ENCODE data around the gene PDXDC1.
"Not testable (repeated sequence)": the region's sequence is repeated elsewhere in the genome, so short reads cannot be mapped to it uniquely, and the experiment has no call there.

PDXDC1 gene

DNA sequence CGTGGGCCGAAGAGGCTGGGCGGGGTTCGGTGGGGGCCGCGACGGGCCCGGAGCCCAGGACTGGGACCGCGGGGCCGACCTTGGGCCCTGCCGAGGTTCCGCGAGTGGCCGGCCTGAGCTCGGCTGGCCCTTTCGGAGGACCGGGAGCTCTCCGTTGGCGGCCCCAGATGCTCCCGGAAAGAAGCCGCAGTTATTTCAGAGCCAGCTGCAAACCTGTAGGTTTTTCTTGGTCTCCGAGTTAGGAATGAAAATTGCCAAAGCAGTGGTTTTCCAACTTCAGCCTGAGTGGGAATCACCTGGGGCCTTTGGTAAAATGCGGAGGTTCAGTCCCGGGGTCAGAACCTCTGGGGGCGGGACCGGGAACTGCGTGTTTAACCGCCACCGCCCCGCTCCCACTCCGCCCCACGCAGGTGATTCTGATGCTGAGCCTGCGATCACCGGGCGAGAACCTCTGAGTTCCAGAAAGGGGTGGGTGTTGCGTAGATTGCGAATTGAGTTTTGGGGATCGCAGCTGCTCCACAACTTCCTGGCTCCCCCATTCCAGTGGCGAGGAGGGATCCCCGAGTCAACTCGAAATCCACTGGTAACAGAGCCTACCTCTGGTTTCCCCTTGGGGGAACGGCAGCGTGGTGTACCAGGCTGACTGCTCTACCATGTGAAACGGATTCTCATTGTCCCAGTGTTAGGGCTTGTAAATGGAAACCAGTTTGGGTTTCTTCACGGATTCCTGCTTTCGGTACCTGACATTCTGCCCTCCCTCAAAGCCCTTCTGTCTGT lies 780 bp downstream of the PDXDC1 start:
- not testable (repeated sequence) for H3K27me3 ChIP-seq
- peaks cover 35 to 56% (median 47%) of the 10 kb centered on the region in 11 experiments for H4K20me1 ChIP-seq
- H3K27ac ChIP-seq = peak overlapping the region; percentile 70 to 91 (median 89)

DNA sequence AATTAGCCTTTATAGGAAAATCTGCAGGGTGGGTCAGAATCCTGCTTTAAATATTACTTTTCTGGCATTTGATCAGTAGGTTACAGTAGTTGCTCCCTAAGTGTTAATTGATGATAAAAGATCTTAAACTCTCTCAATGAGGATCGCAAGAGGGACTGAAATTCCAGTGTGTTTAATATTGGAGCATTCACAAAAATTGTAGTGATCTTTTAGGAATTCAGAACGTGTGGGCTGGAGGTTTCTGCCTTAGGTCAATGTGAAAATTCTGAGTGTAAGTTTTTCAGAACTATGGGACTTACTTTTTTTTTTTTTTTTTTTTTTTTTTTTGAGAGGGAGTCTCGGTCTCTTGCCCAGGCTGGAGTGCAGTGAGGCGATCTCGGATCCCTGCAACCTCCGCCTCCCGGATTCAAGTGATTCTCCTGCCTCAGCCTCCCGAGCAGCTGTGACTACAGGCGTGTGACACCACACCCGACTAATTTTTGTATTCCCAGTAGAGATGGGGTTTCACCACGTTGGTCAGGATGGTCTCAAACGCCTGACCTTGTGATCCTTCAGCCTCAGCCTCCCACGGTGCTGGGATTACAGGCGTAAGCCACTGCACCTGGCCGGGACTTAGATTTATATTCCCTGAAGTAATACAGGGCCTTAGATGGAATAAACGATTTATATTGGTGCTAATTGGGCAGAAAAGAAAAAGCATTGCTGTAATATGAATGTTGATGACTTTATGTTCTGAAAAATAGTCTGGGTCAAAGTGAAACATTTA lies 2.3 kb downstream of the PDXDC1 start:
- Histone ChIP-seq H3K4me2 (peak overlapping the region; percentile 86 to 100 (median 92)), H3K9ac (peak overlapping the region in 4 of 11 experiments; percentile 6 to 92 (median 61); a peak in 5 of 22 replicates), H3K4me1 (peaks cover 22 to 51% (median 34%) of the 10 kb centered on the region in 10 experiments), H4K20me1 (peaks cover 47 to 71% (median 62%) of the 10 kb centered on the region in 11 experiments), H3K4me3 (peak overlapping the region in 4 of 10 experiments; percentile 9 to 84 (median 50); a peak in 6 of 20 replicates), H3K36me3 (peaks cover 0 to 23% (median 0%) of the 10 kb centered on the region in 11 experiments; a peak in 10 of 22 replicates)
- not testable (repeated sequence) for H3K27me3 ChIP-seq; H3K27ac ChIP-seq; H3K9me3 ChIP-seq (replicated peaks in 1 of 11)

More for the DNA sequence above, 780 bp downstream of the PDXDC1 start:
- H3K4me1 ChIP-seq = peaks cover 22 to 44% (median 34%) of the 10 kb centered on the region in 10 experiments
- peak overlapping the region; percentile 80 to 94 (median 90) for H3K9ac ChIP-seq
- peak overlapping the region; percentile 86 to 100 (median 92) for H3K4me2 ChIP-seq
- peak overlapping the region; percentile 70 to 86 (median 76) for H3K4me3 ChIP-seq
- H3K36me3 ChIP-seq = peaks cover 0 to 13% (median 0%) of the 10 kb centered on the region in 11 experiments; a peak in 7 of 22 replicates
- H3K9me3 ChIP-seq (replicated peaks in 1 of 11) = not testable (repeated sequence)

DNA sequence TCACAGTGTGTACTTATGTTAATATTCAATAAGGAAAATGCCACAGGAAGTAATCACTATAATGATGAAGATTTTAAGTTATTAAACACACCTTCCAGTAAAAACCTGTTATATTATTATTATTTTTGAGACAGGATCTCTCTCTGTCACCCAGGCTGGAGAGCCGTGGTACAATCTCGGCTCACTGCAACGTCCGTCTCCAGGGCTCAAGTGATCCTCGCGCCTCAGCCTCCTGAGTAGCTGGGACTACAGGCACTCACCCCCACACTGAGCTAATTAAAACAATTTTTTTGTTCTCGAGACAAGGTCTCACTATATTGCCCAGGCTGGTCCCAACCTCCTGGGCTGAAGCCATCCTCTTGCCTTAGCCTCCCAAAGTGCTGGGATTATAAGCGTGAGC lies 3.5 kb downstream of the PDXDC1 start:
- H3K4me2 ChIP-seq = peak overlapping the region in 8 of 11 experiments; percentile 5 to 45 (median 25); a peak in 11 of 22 replicates

DNA sequence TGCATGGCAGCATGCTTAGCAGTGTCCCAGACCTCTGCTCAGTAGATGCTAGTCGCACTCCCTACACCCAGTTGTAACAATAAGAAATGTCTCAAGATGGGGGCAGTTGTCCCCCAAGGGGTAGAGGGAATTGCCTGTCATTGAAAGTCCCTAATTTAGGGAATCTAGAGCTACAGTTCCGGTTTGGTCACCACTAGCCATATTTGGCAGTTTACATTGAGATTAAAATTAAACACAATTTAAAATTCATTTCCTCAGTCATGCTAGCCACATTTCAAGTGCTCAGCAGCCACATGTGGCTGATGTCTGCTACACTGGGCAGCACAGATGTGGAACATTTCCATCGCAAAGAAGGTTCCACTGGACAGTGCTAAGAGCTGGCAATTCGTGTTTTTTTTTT lies 4.1 kb downstream of the PDXDC1 start:
- Histone ChIP-seq H3K4me1 (peaks cover 22 to 53% (median 33%) of the 10 kb centered on the region in 10 experiments), H3K9ac (peak overlapping the region in 2 of 11 experiments; percentile 2 to 15; a peak in 2 of 22 replicates), H4K20me1 (peaks cover 58 to 88% (median 78%) of the 10 kb centered on the region in 11 experiments), H3K4me2 (peak overlapping the region in 9 of 11 experiments; percentile 3 to 45 (median 13); a peak in 13 of 22 replicates), H3K36me3 (peaks cover 0 to 25% (median 0%) of the 10 kb centered on the region in 11 experiments; a peak in 10 of 22 replicates)
- H3K27ac ChIP-seq; H3K9me3 ChIP-seq (replicated peaks in 1 of 11); H3K4me3 ChIP-seq; H3K27me3 ChIP-seq: not testable (repeated sequence)

More for the DNA sequence above, 3.5 kb downstream of the PDXDC1 start:
- not testable (repeated sequence) for H3K9ac ChIP-seq; H3K9me3 ChIP-seq (replicated peaks in 1 of 11); H3K4me3 ChIP-seq; H3K27ac ChIP-seq; H3K27me3 ChIP-seq
- peaks cover 56 to 83% (median 73%) of the 10 kb centered on the region in 11 experiments for H4K20me1 ChIP-seq
- peaks cover 0 to 25% (median 0%) of the 10 kb centered on the region in 11 experiments; a peak in 10 of 22 replicates for H3K36me3 ChIP-seq
- peaks cover 22 to 54% (median 34%) of the 10 kb centered on the region in 10 experiments for H3K4me1 ChIP-seq

DNA sequence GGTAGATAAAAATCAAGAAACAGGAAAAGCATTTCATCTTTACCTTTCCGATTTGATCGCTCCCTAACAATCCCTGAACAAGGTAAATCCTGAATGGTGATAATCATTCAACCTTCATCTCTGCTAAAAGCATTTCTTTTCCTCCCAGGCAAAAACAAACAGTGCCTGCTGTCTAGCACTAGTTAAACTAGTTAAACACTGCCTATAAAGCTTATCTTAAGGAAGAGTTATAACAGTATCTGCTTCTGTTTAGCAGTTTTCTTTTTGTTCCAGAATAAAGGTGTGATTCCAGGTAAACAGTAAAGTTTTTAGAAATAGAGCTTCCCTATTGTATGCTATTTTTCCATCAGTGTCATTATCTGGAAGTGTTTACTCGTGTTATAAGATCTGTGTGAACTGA lies 6.4 kb downstream of the PDXDC1 start:
- H4K20me1 ChIP-seq = peaks cover 66 to 95% (median 88%) of the 10 kb centered on the region in 11 experiments
- not testable (repeated sequence) for H3K27me3 ChIP-seq; H3K4me2 ChIP-seq; H3K9me3 ChIP-seq (replicated peaks in 1 of 11); H3K4me3 ChIP-seq; H3K27ac ChIP-seq
- peak overlapping the region in 1 of 11 experiments; percentile 2; a peak in 1 of 22 replicates for H3K9ac ChIP-seq
- peaks cover 11 to 43% (median 18%) of the 10 kb centered on the region in 11 experiments for H3K36me3 ChIP-seq
- H3K4me1 ChIP-seq = peaks cover 19 to 48% (median 25%) of the 10 kb centered on the region in 10 experiments

GRCh38 chr16:14982521-14982920 lies 7.7 kb downstream of the PDXDC1 start:
- not testable (repeated sequence) for H3K27ac ChIP-seq; H3K4me3 ChIP-seq; H3K9me3 ChIP-seq (replicated peaks in 1 of 11); H3K27me3 ChIP-seq; H3K9ac ChIP-seq
- H3K4me1 ChIP-seq = peaks cover 7 to 44% (median 13%) of the 10 kb centered on the region in 10 experiments; a peak in 19 of 20 replicates
- H4K20me1 ChIP-seq = peaks cover 68 to 95% (median 87%) of the 10 kb centered on the region in 11 experiments
- H3K4me2 ChIP-seq = peak overlapping the region in 3 of 11 experiments; percentile 0 to 33 (median 1); a peak in 1 of 22 replicates
- H3K36me3 ChIP-seq = peaks cover 16 to 54% (median 25%) of the 10 kb centered on the region in 11 experiments

DNA sequence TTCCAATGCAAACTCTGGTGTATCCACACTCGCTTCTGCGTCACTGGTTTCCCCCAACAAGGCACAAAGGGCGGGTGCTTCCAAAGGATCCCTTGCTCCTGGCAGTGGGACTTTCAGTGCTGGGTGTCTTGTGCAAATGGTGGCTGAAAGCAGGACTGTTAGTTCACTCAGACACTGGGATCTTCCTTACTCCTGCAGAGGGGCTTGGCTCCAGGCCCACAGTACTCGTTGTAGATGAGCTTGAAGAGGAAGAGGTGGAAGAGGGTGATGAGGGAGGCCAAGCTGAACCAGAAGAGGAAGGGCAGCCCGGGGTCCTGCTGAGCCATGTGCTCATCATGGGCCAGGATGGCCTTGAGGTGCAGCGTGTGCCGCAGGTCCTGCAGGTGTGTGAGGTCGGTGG lies 13.3 kb downstream of the PDXDC1 start:
- Histone ChIP-seq H3K4me1 (peaks cover 12 to 43% (median 26%) of the 10 kb centered on the region in 10 experiments), H3K9me3 (replicated peaks in 1 of 11) (peaks cover 6 to 17% (median 10%) of the 10 kb centered on the region in 11 experiments), H3K4me2 (peak overlapping the region in 10 of 11 experiments; percentile 54 to 80 (median 65); a peak in 18 of 22 replicates), H4K20me1 (peaks cover 50 to 94% (median 85%) of the 10 kb centered on the region in 11 experiments), H3K36me3 (peaks cover 34 to 82% (median 64%) of the 10 kb centered on the region in 11 experiments), H3K27ac (0 out of 22 replicates have a peak overlapping the region, but pooled peaks of 1 of the 11 experiments have one; percentile 39)
- not testable (repeated sequence) for H3K27me3 ChIP-seq, H3K4me3 ChIP-seq, H3K9ac ChIP-seq

- peak overlapping the region in 2 of 11 experiments; percentile 8 to 39; a peak in 3 of 22 replicates for H3K27ac ChIP-seq
- H3K4me3 ChIP-seq = peak overlapping the region in 3 of 10 experiments; percentile 3 to 51 (median 46); a peak in 2 of 20 replicates
- peak overlapping the region; percentile 54 to 80 (median 65) for H3K4me2 ChIP-seq
- 0 out of 22 replicates have a peak overlapping the region, but pooled peaks of 2 of the 11 experiments have one; percentile 4 to 14 for H3K9ac ChIP-seq
- peaks cover 47 to 91% (median 79%) of the 10 kb centered on the region in 11 experiments for H4K20me1 ChIP-seq
- peaks cover 12 to 23% (median 16%) of the 10 kb centered on the region in 11 experiments for H3K9me3 ChIP-seq (replicated peaks in 1 of 11)
- H3K36me3 ChIP-seq = peaks cover 34 to 82% (median 68%) of the 10 kb centered on the region in 11 experiments
- H3K27me3 ChIP-seq = not testable (repeated sequence)
- peaks cover 12 to 43% (median 26%) of the 10 kb centered on the region in 10 experiments for H3K4me1 ChIP-seq
Measured at GRCh38 chr16:14988661-14989191, 13.9 kb downstream of the PDXDC1 start.

GRCh38 chr16:14989291-14990281 lies 14.8 kb downstream of the PDXDC1 start:
- H3K27me3 ChIP-seq = not testable (repeated sequence)
- Histone ChIP-seq H3K4me1 (peaks cover 12 to 43% (median 26%) of the 10 kb centered on the region in 10 experiments), H3K9ac (peak overlapping the region; percentile 16 to 72 (median 44); a peak in 18 of 22 replicates), H4K20me1 (peaks cover 45 to 92% (median 77%) of the 10 kb centered on the region in 11 experiments), H3K4me2 (peak overlapping the region; percentile 54 to 80 (median 65)), H3K4me3 (peak overlapping the region; percentile 33 to 64 (median 48); a peak in 18 of 20 replicates), H3K36me3 (peaks cover 33 to 85% (median 67%) of the 10 kb centered on the region in 11 experiments), H3K27ac (peak overlapping the region in 6 of 11 experiments; percentile 26 to 67 (median 38); a peak in 9 of 22 replicates), H3K9me3 (replicated peaks in 1 of 11) (peaks cover 19 to 32% (median 24%) of the 10 kb centered on the region in 11 experiments)

GRCh38 chr16:14993277-14994151 lies 18.7 kb downstream of the PDXDC1 start:
- H3K27ac ChIP-seq, H3K4me3 ChIP-seq, H3K9ac ChIP-seq, H3K27me3 ChIP-seq, H3K4me2 ChIP-seq: not testable (repeated sequence)
- peaks cover 7 to 23% (median 15%) of the 10 kb centered on the region in 10 experiments for H3K4me1 ChIP-seq
- peaks cover 21 to 83% (median 59%) of the 10 kb centered on the region in 11 experiments for H4K20me1 ChIP-seq
- peaks cover 29 to 69% (median 50%) of the 10 kb centered on the region in 11 experiments for H3K36me3 ChIP-seq
- peaks cover 19 to 40% (median 24%) of the 10 kb centered on the region in 11 experiments for H3K9me3 ChIP-seq (replicated peaks in 1 of 11)

All from BLaER1 treated with 17β-estradiol and CSF1 and Interleukin-3, amounts not matched to agents 10 nM and 100 nM (cell line).